ENCODE results near the gene LRTM1. TPM values are rescaled to one million over a fixed set of nuclear protein-coding genes. Genes with fewer than 3 reads are reported as not detected.

The LRTM1 gene
- total RNA-seq, 1 experiment from 2014 or later = not detected

GRCh38 chr3:54877730-54878129 lies 50.1 kb downstream of the LRTM1 start:
- Histone ChIP-seq H3K36me3 (ENCODE audit: low read depth, low read length) (no peaks in the 10 kb centered on the region), H3F3A (ENCODE audit: low read length, unreplicated experiment) (no peaks in the 10 kb centered on the region), H3K9me2 (replicated peaks; ENCODE audit: low read length) (no peaks in the 10 kb centered on the region), H2AFZ (ENCODE audit: low read length) (no peak overlapping the region), H3K79me2 (ENCODE audit: low read length) (no peaks in the 10 kb centered on the region), H3K4me1 (ENCODE audit: insufficient read depth, low read length) (peaks cover 29% of the 10 kb centered on the region), H3K9ac (ENCODE audit: low read length) (no peak overlapping the region), H4K20me1 (ENCODE audit: low read length) (no peaks in the 10 kb centered on the region), H3K27me3 (ENCODE audit: low read length) (no peaks in the 10 kb centered on the region), H3K9me3 (ENCODE audit: low read length) (no peaks in the 10 kb centered on the region), H3K27ac (ENCODE audit: low read length) (no peak overlapping the region), H3K4me3 (ENCODE audit: low read length) (no peak overlapping the region), H3K4me2 (ENCODE audit: low read length) (no peak overlapping the region)
- no peak for TF ChIP-seq EZH2phosphoT487 (IDR thresholded peaks at IDR 0.05; ENCODE audit: borderline replicate concordance, low read length)
- TF ChIP-seq, protein P1, sequence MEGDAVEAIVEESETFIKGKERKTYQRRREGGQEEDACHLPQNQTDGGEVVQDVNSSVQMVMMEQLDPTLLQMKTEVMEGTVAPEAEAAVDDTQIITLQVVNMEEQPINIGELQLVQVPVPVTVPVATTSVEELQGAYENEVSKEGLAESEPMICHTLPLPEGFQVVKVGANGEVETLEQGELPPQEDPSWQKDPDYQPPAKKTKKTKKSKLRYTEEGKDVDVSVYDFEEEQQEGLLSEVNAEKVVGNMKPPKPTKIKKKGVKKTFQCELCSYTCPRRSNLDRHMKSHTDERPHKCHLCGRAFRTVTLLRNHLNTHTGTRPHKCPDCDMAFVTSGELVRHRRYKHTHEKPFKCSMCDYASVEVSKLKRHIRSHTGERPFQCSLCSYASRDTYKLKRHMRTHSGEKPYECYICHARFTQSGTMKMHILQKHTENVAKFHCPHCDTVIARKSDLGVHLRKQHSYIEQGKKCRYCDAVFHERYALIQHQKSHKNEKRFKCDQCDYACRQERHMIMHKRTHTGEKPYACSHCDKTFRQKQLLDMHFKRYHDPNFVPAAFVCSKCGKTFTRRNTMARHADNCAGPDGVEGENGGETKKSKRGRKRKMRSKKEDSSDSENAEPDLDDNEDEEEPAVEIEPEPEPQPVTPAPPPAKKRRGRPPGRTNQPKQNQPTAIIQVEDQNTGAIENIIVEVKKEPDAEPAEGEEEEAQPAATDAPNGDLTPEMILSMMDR (conservative IDR thresholded peaks at IDR 0.05; ENCODE audit: low read depth, low read length) = no peak
- TF ChIP-seq EZH2 (IDR thresholded peaks at IDR 0.05; ENCODE audit: low read length, unreplicated experiment) = no peak
- DNase-seq = no peak
- BruUV-seq (replicated peaks) = no TSS peak
- CTCF ChIA-PET = no interaction called here
- intact Hi-C loops (cut with micrococcal nuclease) = no loop called here
- POLR2A ChIA-PET (ENCODE audit: unreplicated experiment) = no interaction called here
- no peak for ATAC-seq

GRCh38 chr3:54876694-54877093 lies 51.2 kb downstream of the LRTM1 start:
- no peak overlapping the region for H3K9ac ChIP-seq (ENCODE audit: low read length)
- DNase-seq (no peak), ATAC-seq (no peak)
- H3K9me2 ChIP-seq (replicated peaks; ENCODE audit: low read length) = no peaks in the 10 kb centered on the region
- BruUV-seq (replicated peaks) = no TSS peak
- no peak overlapping the region for H3K4me3 ChIP-seq (ENCODE audit: low read length)
- no peaks in the 10 kb centered on the region for H4K20me1 ChIP-seq (ENCODE audit: low read length)
- H3K36me3 ChIP-seq (ENCODE audit: low read depth, low read length) = no peaks in the 10 kb centered on the region
- H3K27me3 ChIP-seq (ENCODE audit: low read length) = no peaks in the 10 kb centered on the region
- no peaks in the 10 kb centered on the region for H3K9me3 ChIP-seq (ENCODE audit: low read length)
- TF ChIP-seq EZH2phosphoT487 (IDR thresholded peaks at IDR 0.05; ENCODE audit: borderline replicate concordance, low read length) = no peak
- TF ChIP-seq EZH2 (IDR thresholded peaks at IDR 0.05; ENCODE audit: low read length, unreplicated experiment) = no peak
- TF ChIP-seq, protein P1 (conservative IDR thresholded peaks at IDR 0.05; ENCODE audit: low read depth, low read length) = no peak
- ChIA-PET CTCF (no interaction called here), POLR2A (ENCODE audit: unreplicated experiment) (no interaction called here)
- H3K4me1 ChIP-seq (ENCODE audit: insufficient read depth, low read length) = peaks cover 22% of the 10 kb centered on the region
- H3F3A ChIP-seq (ENCODE audit: low read length, unreplicated experiment) = no peaks in the 10 kb centered on the region
- no peak overlapping the region for H3K27ac ChIP-seq (ENCODE audit: low read length)
- no peak overlapping the region for H2AFZ ChIP-seq (ENCODE audit: low read length)
- intact Hi-C loops (cut with micrococcal nuclease) = no loop called here
- H3K4me2 ChIP-seq (ENCODE audit: low read length) = no peak overlapping the region
- H3K79me2 ChIP-seq (ENCODE audit: low read length) = no peaks in the 10 kb centered on the region

DNA sequence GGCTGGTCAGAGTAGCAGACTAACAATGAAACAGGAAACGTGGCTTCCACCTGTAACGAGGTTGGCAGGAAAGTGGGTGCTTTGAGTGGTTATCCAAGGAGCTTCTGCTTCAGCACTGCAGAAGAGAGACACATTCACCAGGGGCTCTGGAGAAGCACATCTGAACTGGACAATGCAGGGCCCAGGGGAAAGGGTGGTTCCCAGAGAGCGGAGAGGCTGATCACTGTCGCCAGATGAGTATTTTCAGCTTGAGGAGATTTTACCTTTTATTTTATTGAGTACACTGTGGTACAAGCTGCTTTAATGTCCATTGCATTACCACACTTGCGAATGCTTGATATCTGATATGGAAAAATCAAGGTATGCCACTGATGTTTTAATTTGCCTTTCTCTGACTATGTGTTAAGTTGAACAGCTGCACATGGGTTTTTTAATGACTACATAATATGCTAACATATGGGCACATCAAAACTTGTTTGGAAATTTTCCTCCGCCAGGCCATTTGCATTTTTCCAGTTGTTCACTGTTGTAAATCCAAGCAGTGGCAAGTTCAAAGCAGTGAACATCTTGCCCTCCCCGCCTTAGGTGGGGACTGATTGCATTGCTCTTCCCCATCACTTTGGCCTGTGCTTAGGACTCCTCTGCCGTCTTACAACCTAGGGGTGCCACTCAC lies 52.1 kb downstream of the LRTM1 start:
- H4K20me1 ChIP-seq (ENCODE audit: low read length) = no peaks in the 10 kb centered on the region
- no TSS peak for BruUV-seq (replicated peaks)
- no peak overlapping the region for H3K9ac ChIP-seq (ENCODE audit: low read length)
- no peaks in the 10 kb centered on the region for H3K9me3 ChIP-seq (ENCODE audit: low read length)
- peaks cover 18% of the 10 kb centered on the region for H3K4me1 ChIP-seq (ENCODE audit: insufficient read depth, low read length)
- no peak for ATAC-seq
- intact Hi-C loops (cut with micrococcal nuclease) = no loop called here
- POLR2A ChIA-PET (ENCODE audit: unreplicated experiment) = no interaction called here
- no peak overlapping the region for H3K27ac ChIP-seq (ENCODE audit: low read length)
- no peaks in the 10 kb centered on the region for H3K79me2 ChIP-seq (ENCODE audit: low read length)
- DNase-seq = no peak
- H3K27me3 ChIP-seq (ENCODE audit: low read length) = no peaks in the 10 kb centered on the region
- no peak overlapping the region for H3K4me3 ChIP-seq (ENCODE audit: low read length)
- no peaks in the 10 kb centered on the region for H3K36me3 ChIP-seq (ENCODE audit: low read depth, low read length)
- no peak overlapping the region for H2AFZ ChIP-seq (ENCODE audit: low read length)
- H3K9me2 ChIP-seq (replicated peaks; ENCODE audit: low read length) = no peaks in the 10 kb centered on the region
- no peak for TF ChIP-seq EZH2phosphoT487 (IDR thresholded peaks at IDR 0.05; ENCODE audit: borderline replicate concordance, low read length)
- no peak for TF ChIP-seq EZH2 (IDR thresholded peaks at IDR 0.05; ENCODE audit: low read length, unreplicated experiment)
- TF ChIP-seq, protein P1 (conservative IDR thresholded peaks at IDR 0.05; ENCODE audit: low read depth, low read length) = no peak
- CTCF ChIA-PET = no interaction called here
- no peaks in the 10 kb centered on the region for H3F3A ChIP-seq (ENCODE audit: low read length, unreplicated experiment)
- no peak overlapping the region for H3K4me2 ChIP-seq (ENCODE audit: low read length)
